ENCODE measurements around the gene VEZT.
"Not testable (repeated sequence)": the region's sequence is repeated elsewhere in the genome, so short reads cannot be mapped to it uniquely, and the experiment has no call there.

Gene VEZT

GRCh38 chr12:95319694-95320331, 102.2 kb downstream of the VEZT start:
- no peak overlapping the region for H3K9ac ChIP-seq (ENCODE audit: low read depth, low read length)
- H3K4me3 ChIP-seq (ENCODE audit: low read depth, low read length): no peak overlapping the region
- H3K36me3 ChIP-seq (ENCODE audit: control insufficient read depth, insufficient read depth, low read length): no peaks in the 10 kb centered on the region
- no peak overlapping the region for H3K27ac ChIP-seq (ENCODE audit: low read depth, low read length)
- H3K9me3 ChIP-seq (ENCODE audit: control insufficient read depth, insufficient read depth, low read length): no peaks in the 10 kb centered on the region
- no peaks in the 10 kb centered on the region for H3K27me3 ChIP-seq (ENCODE audit: control insufficient read depth, insufficient read depth, low read length)
- H3K4me1 ChIP-seq (ENCODE audit: control insufficient read depth, insufficient read depth, low read length): no peaks in the 10 kb centered on the region

DNA sequence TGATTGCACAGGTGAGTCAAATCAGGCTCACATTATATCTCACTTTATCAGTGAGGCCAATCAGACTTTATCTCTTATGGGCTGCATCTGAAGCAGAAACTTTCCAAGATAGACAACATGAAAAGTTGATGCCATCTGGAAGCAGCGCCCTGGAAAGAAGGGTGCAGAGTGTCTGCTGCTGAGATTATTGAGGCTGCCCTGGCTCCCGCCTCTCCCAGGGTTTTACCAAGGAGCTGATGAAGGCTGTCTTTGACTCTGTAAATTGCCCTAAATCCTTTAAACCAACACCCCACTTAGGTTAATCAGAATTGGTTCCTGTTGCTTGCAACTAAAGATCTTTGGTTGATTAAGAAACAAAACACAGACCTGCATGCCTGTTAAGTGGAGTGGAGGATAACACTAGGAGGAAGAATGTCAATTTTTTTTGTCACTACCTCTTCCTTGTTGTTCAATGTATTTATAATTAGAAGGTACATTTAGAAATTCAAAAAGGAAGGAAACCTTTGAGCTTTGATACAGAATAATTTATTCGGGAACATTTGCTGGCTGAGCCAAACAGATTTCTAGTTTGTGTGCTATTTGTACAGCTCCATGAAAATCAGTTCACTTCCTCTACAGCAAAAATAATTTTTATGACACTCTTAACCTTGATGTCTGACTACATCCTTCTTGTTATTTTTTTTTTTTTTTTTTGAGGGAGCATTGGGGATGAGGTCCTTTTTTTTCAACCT, 104.1 kb downstream of the VEZT start:
- Histone ChIP-seq H3K4me3 (ENCODE audit: low read depth, low read length) (no peak overlapping the region), H3K4me1 (ENCODE audit: control insufficient read depth, insufficient read depth, low read length) (no peaks in the 10 kb centered on the region), H3K9ac (ENCODE audit: low read depth, low read length) (no peak overlapping the region), H3K27ac (ENCODE audit: low read depth, low read length) (peak overlapping the region; percentile 3), H3K9me3 (ENCODE audit: control insufficient read depth, insufficient read depth, low read length) (no peaks in the 10 kb centered on the region), H3K36me3 (ENCODE audit: control insufficient read depth, insufficient read depth, low read length) (no peaks in the 10 kb centered on the region), H3K27me3 (ENCODE audit: control insufficient read depth, insufficient read depth, low read length) (no peaks in the 10 kb centered on the region)

- Histone ChIP-seq H3K9ac (ENCODE audit: low read depth, low read length) (no peak overlapping the region), H3K36me3 (ENCODE audit: control insufficient read depth, insufficient read depth, low read length) (no peaks in the 10 kb centered on the region), H3K27me3 (ENCODE audit: control insufficient read depth, insufficient read depth, low read length) (no peaks in the 10 kb centered on the region), H3K4me3 (ENCODE audit: low read depth, low read length) (no peak overlapping the region), H3K9me3 (ENCODE audit: control insufficient read depth, insufficient read depth, low read length) (no peaks in the 10 kb centered on the region), H3K27ac (ENCODE audit: low read depth, low read length) (no peak overlapping the region), H3K4me1 (ENCODE audit: control insufficient read depth, insufficient read depth, low read length) (no peaks in the 10 kb centered on the region)
Measured at GRCh38 chr12:95322326-95322725, 104.7 kb downstream of the VEZT start.

DNA sequence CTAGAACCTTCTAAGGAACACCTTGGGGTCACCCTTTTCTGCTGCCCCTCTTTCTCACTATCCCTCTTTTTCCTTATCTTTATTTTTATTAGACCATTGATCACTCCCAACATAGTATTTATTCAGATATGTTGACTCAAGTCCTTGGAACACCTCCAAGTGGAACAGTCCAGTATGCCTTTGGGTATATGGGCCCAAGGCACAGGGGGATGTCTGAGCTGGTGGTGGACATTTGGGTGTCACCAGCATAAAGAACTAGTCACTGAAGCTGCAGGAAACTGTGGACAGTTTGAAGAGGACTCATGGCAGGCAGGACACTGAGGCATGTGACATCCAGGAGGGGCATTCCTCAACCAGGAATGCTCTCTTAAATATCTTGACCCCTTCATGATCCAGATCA, 105.6 kb downstream of the VEZT start:
- Histone ChIP-seq H3K4me1 (ENCODE audit: control insufficient read depth, insufficient read depth, low read length) (no peaks in the 10 kb centered on the region), H3K9ac (ENCODE audit: low read depth, low read length) (no peak overlapping the region)

DNA sequence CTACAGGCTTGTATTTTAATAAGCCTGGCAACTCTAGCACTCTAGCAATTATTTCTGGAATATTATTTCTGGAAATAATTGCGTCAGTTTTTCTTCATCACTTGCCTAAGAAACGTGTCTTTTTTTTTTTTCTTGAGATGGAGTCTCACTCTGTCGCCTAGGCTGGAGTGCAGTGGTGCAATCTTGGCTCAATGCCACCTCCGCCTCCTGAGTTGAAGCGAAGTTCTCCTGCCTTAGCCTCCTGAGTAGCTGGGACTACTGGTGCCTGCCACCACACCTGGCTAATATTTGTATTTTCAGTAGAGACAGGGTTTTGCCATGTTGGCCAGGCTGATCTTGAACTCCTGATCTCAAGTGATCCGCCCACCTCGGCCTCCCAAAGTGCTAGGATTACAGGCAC, 106.6 kb downstream of the VEZT start:
- H3K4me3 ChIP-seq (ENCODE audit: low read depth, low read length); H3K4me1 ChIP-seq (ENCODE audit: control insufficient read depth, insufficient read depth, low read length); H3K27ac ChIP-seq (ENCODE audit: low read depth, low read length); H3K27me3 ChIP-seq (ENCODE audit: control insufficient read depth, insufficient read depth, low read length); H3K9me3 ChIP-seq (ENCODE audit: control insufficient read depth, insufficient read depth, low read length); H3K9ac ChIP-seq (ENCODE audit: low read depth, low read length); H3K36me3 ChIP-seq (ENCODE audit: control insufficient read depth, insufficient read depth, low read length): not testable (repeated sequence)

More for the DNA sequence above, 105.6 kb downstream of the VEZT start:
- no peak overlapping the region for H3K4me3 ChIP-seq (ENCODE audit: low read depth, low read length)
- H3K27ac ChIP-seq (ENCODE audit: low read depth, low read length): no peak overlapping the region
- H3K36me3 ChIP-seq (ENCODE audit: control insufficient read depth, insufficient read depth, low read length): no peaks in the 10 kb centered on the region
- no peaks in the 10 kb centered on the region for H3K9me3 ChIP-seq (ENCODE audit: control insufficient read depth, insufficient read depth, low read length)
- H3K27me3 ChIP-seq (ENCODE audit: control insufficient read depth, insufficient read depth, low read length): no peaks in the 10 kb centered on the region

DNA sequence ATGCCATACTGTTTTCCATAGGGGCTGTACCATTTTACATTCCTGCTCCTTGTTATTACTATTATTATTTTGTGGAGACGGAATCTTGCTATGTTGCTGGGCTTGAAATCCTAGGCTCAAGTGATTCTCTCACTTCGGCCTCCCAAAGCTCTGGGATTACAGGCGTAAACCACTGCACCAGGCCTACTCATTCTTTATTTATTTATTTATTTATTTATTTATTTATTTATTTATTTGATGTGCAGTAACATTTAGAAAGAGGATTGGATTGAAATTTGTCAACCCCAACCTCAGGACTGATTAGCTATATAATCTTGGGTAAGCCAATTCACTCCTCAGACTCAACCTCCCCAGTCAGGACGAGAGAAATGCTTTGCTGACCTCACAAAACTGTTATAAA, 107.9 kb downstream of the VEZT start:
- no peaks in the 10 kb centered on the region for H3K4me1 ChIP-seq (ENCODE audit: control insufficient read depth, insufficient read depth, low read length)
- H3K36me3 ChIP-seq (ENCODE audit: control insufficient read depth, insufficient read depth, low read length): no peaks in the 10 kb centered on the region
- H3K9ac ChIP-seq (ENCODE audit: low read depth, low read length): no peak overlapping the region
- no peaks in the 10 kb centered on the region for H3K9me3 ChIP-seq (ENCODE audit: control insufficient read depth, insufficient read depth, low read length)
- H3K27ac ChIP-seq (ENCODE audit: low read depth, low read length): no peak overlapping the region
- no peaks in the 10 kb centered on the region for H3K27me3 ChIP-seq (ENCODE audit: control insufficient read depth, insufficient read depth, low read length)
- no peak overlapping the region for H3K4me3 ChIP-seq (ENCODE audit: low read depth, low read length)

DNA sequence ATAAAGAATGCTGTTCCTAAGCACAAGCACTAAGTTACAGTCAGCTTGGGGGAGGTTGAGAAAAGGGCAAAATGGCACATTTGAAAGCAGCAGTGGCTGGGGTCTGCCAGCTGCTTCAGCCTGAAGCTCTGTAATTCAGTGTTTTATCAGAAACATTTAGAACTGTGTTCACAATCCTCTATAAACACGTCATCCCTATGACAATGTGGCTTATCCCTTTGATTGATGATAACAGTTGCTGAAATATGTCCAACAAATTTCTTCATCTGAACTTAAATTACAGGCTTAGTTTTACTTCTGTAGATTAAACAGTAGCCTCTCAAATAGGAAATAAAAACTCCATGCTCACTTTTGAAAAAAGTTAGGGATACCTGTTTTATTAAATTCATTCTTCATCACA, 108.8 kb downstream of the VEZT start:
- H3K4me3 ChIP-seq (ENCODE audit: low read depth, low read length): no peak overlapping the region
- no peaks in the 10 kb centered on the region for H3K9me3 ChIP-seq (ENCODE audit: control insufficient read depth, insufficient read depth, low read length)
- H3K36me3 ChIP-seq (ENCODE audit: control insufficient read depth, insufficient read depth, low read length): no peaks in the 10 kb centered on the region
- no peaks in the 10 kb centered on the region for H3K4me1 ChIP-seq (ENCODE audit: control insufficient read depth, insufficient read depth, low read length)
- H3K27ac ChIP-seq (ENCODE audit: low read depth, low read length): no peak overlapping the region
- no peaks in the 10 kb centered on the region for H3K27me3 ChIP-seq (ENCODE audit: control insufficient read depth, insufficient read depth, low read length)
- no peak overlapping the region for H3K9ac ChIP-seq (ENCODE audit: low read depth, low read length)

GRCh38 chr12:95326855-95327254, 109.2 kb downstream of the VEZT start:
- Histone ChIP-seq H3K4me1 (ENCODE audit: control insufficient read depth, insufficient read depth, low read length) (0 out of 2 replicates have a peak, but pooled peaks cover under 1% of the 10 kb centered on the region), H3K9me3 (ENCODE audit: control insufficient read depth, insufficient read depth, low read length) (no peaks in the 10 kb centered on the region), H3K27ac (ENCODE audit: low read depth, low read length) (no peak overlapping the region), H3K9ac (ENCODE audit: low read depth, low read length) (no peak overlapping the region), H3K4me3 (ENCODE audit: low read depth, low read length) (no peak overlapping the region), H3K27me3 (ENCODE audit: control insufficient read depth, insufficient read depth, low read length) (no peaks in the 10 kb centered on the region), H3K36me3 (ENCODE audit: control insufficient read depth, insufficient read depth, low read length) (no peaks in the 10 kb centered on the region)

GRCh38 chr12:95328708-95329107, 111.1 kb downstream of the VEZT start:
- Histone ChIP-seq H3K4me1 (ENCODE audit: control insufficient read depth, insufficient read depth, low read length) (0 out of 2 replicates have a peak, but pooled peaks cover 4% of the 10 kb centered on the region), H3K27ac (ENCODE audit: low read depth, low read length) (no peak overlapping the region), H3K9me3 (ENCODE audit: control insufficient read depth, insufficient read depth, low read length) (no peaks in the 10 kb centered on the region), H3K4me3 (ENCODE audit: low read depth, low read length) (no peak overlapping the region), H3K27me3 (ENCODE audit: control insufficient read depth, insufficient read depth, low read length) (no peaks in the 10 kb centered on the region), H3K9ac (ENCODE audit: low read depth, low read length) (no peak overlapping the region), H3K36me3 (ENCODE audit: control insufficient read depth, insufficient read depth, low read length) (no peaks in the 10 kb centered on the region)

DNA sequence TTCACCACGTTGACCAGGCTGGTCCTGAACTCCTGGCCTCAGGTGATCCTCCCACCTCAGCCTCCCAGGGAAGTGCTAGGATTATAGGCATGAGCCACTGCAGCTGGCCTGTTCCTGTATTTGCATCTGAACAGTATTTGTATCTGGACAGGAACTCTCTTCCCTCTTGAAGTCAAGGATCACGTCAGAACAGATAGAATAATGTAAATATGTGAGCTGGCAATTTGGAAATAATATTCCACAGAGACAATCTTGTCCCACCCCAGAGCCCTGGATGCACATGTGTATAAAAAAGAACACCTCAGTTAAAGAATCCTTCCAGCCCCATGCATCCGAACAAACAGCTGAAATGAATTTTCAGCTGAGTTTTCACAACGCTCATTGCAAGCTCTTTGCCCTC, 118.3 kb downstream of the VEZT start:
- Histone ChIP-seq H3K36me3 (ENCODE audit: control insufficient read depth, insufficient read depth, low read length) (no peaks in the 10 kb centered on the region), H3K9ac (ENCODE audit: low read depth, low read length) (peak overlapping the region; percentile 24; the same call in 1 of the 2 replicates), H3K27me3 (ENCODE audit: control insufficient read depth, insufficient read depth, low read length) (no peaks in the 10 kb centered on the region), H3K9me3 (ENCODE audit: control insufficient read depth, insufficient read depth, low read length) (no peaks in the 10 kb centered on the region), H3K4me1 (ENCODE audit: control insufficient read depth, insufficient read depth, low read length) (0 out of 2 replicates have a peak, but pooled peaks cover 4% of the 10 kb centered on the region), H3K27ac (ENCODE audit: low read depth, low read length) (peak overlapping the region; percentile 86), H3K4me3 (ENCODE audit: low read depth, low read length) (no peak overlapping the region)

DNA sequence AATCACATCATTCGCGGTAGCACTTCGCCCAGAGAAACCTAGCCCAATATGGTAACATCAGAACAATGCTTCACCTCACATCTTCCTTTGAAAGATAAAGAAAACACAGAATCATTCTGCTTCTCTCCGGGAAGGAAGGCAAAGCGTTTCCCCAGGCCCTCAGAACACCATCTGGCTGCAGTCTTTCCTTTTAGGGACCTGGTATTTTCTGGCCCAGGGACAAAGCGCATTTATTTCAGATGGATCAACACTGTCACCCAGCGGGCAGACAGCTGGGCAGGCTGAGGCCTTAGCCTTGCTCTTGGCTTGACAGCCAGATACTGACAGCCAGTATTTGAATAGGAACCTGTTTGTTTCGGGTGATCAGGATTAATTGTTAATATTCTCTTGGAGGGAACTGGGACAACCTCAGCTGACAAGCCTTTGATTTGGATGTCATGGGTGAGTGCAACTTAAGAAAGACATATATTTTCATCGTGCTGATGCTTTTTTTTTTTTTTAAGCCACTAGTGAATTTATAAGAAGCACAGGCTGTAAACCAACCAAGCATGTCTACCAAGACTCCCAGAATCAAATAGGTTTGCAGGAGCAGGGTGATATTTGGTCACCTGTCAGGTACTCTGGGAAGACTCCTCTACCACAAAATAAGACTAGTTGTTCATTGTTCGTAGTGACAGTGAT, 118.9 kb downstream of the VEZT start:
- H3K9me3 ChIP-seq (ENCODE audit: control insufficient read depth, insufficient read depth, low read length): no peaks in the 10 kb centered on the region
- H3K4me3 ChIP-seq (ENCODE audit: low read depth, low read length): no peak overlapping the region
- H3K4me1 ChIP-seq (ENCODE audit: control insufficient read depth, insufficient read depth, low read length): 0 out of 2 replicates have a peak, but pooled peaks cover 4% of the 10 kb centered on the region
- no peaks in the 10 kb centered on the region for H3K36me3 ChIP-seq (ENCODE audit: control insufficient read depth, insufficient read depth, low read length)
- H3K27me3 ChIP-seq (ENCODE audit: control insufficient read depth, insufficient read depth, low read length): no peaks in the 10 kb centered on the region
- peak overlapping the region; percentile 86 for H3K27ac ChIP-seq (ENCODE audit: low read depth, low read length)
- peak overlapping the region; percentile 24; the same call in 1 of the 2 replicates for H3K9ac ChIP-seq (ENCODE audit: low read depth, low read length)

Data from HUES48 (cell line).